Sigmoid colon (tissue), 4 donors: Measurements from ENCODE around the gene AUTS2.

Experiments used
- POLR2A ChIP-seq, 2 donors: fragments of 450-650 bp; IDR thresholded peaks; one replicate each; pipeline ENCODE4 v1.6.1; 2016; ENCODE audit warnings: antibody characterized with exemption in 2 of 2, mild to moderate bottlenecking in 2 of 2, moderate library complexity in 2 of 2
- POLR2AphosphoS5 ChIP-seq, 4 donors: sonication (generic); formaldehyde crosslinking; IDR thresholded peaks; one replicate each; pipeline ENCODE4 v1.6.1; 2017; ENCODE audit warnings: antibody characterized with exemption in 4 of 4
- TF ChIP-seq, protein P1 (sequence below), 4 experiments: fragments of 450-650 bp in 3 of 4; fragments of 200-600 bp in 1 of 4; IDR thresholded peaks; one replicate each; pipeline ENCODE4 v1.5.1; 2016 to 2019; ENCODE audit warnings: antibody characterized with exemption in 4 of 4, mild to moderate bottlenecking in 3 of 4, moderate library complexity in 2 of 4

DNA sequence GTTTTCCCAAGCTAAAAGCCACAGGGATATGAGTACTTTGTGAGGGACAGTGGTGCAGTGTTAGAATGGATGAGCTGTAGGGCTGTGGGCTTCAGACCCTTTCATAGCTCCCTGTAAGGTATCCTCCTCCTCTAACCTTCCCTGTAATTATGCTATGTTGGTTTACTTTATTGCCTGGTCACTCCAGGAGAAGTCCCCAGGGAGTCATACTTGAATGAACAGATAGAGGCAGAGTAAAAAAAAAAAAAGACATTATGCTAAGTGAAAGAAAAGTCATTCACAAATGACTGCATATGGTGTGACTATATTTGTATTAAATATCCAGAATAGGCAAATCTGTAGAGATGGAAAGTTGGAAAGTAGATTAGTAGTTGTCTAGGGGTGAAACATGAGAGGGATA, 434.4 kb downstream of the AUTS2 start:
- TF ChIP-seq, protein P1, sequence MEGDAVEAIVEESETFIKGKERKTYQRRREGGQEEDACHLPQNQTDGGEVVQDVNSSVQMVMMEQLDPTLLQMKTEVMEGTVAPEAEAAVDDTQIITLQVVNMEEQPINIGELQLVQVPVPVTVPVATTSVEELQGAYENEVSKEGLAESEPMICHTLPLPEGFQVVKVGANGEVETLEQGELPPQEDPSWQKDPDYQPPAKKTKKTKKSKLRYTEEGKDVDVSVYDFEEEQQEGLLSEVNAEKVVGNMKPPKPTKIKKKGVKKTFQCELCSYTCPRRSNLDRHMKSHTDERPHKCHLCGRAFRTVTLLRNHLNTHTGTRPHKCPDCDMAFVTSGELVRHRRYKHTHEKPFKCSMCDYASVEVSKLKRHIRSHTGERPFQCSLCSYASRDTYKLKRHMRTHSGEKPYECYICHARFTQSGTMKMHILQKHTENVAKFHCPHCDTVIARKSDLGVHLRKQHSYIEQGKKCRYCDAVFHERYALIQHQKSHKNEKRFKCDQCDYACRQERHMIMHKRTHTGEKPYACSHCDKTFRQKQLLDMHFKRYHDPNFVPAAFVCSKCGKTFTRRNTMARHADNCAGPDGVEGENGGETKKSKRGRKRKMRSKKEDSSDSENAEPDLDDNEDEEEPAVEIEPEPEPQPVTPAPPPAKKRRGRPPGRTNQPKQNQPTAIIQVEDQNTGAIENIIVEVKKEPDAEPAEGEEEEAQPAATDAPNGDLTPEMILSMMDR (IDR thresholded peaks at IDR 0.05) = no peak
- no peak for TF ChIP-seq POLR2AphosphoS5 (IDR thresholded peaks at IDR 0.05)
- no peak for TF ChIP-seq POLR2A (IDR thresholded peaks at IDR 0.05)
